GM23338 (cell line): ENCODE data around the gene MBD3L2. TPM values are rescaled to one million over a fixed set of nuclear protein-coding genes. Genes with fewer than 3 reads are reported as not detected.

Experiments used
- ATAC-seq: fragments of 200-7000 bp; cut with Tn5 transposase; 3 replicates; pipeline ENCODE4 v1.9.1; 2020
- DNase-seq: peaks from one replicate; pipeline ENCODE4 v3.0.0-alpha.2; 2015; ENCODE audit warnings: low spot score
- H2AFZ ChIP-seq: fragments of 200-600 bp; sonication (generic); 2 replicates; pipeline ENCODE4 v1.8.0; 2016; ENCODE audit warnings: antibody characterized with exemption, mild to moderate bottlenecking, moderate library complexity
- H3F3A ChIP-seq: fragments of 200-600 bp; sonication (generic); replicated peaks from 2 replicates; pipeline ENCODE4 v1.8.0; 2017; ENCODE audit warnings: antibody characterized with exemption, mixed run types, low read depth
- H3K27ac ChIP-seq: fragments of 200-600 bp; sonication (generic); 2 replicates; pipeline ENCODE4 v1.6.1; 2016; ENCODE audit warnings: low read depth
- H3K27me3 ChIP-seq: fragments of 200-600 bp; sonication (generic); 2 replicates; pipeline ENCODE4 v1.8.0; 2016; ENCODE audit warnings: mild to moderate bottlenecking, mixed run types, moderate library complexity; ENCODE audit not compliant: insufficient read depth
- H3K36me3 ChIP-seq: fragments of 200-600 bp; sonication (generic); 2 replicates; pipeline ENCODE4 v1.8.0; 2016; ENCODE audit warnings: mild to moderate bottlenecking; ENCODE audit not compliant: insufficient read depth
- H3K4me1 ChIP-seq: fragments of 200-600 bp; sonication (generic); 2 replicates; pipeline ENCODE4 v1.8.0; 2016; ENCODE audit warnings: mild to moderate bottlenecking, moderate library complexity; ENCODE audit not compliant: insufficient read depth
- H3K4me2 ChIP-seq: fragments of 200-600 bp; sonication (generic); 2 replicates; pipeline ENCODE4 v1.7.1; 2017; ENCODE audit warnings: mixed run types
- H3K4me3 ChIP-seq: fragments of 200-600 bp; sonication (generic); 2 replicates; pipeline ENCODE4 v1.6.1; 2016; ENCODE audit warnings: mixed run types
- H3K79me2 ChIP-seq: fragments of 200-600 bp; sonication (generic); replicated peaks from 2 replicates; pipeline ENCODE4 v1.8.0; 2017; ENCODE audit warnings: mild to moderate bottlenecking; ENCODE audit not compliant: insufficient read depth
- H3K9me2 ChIP-seq: fragments of 200-600 bp; sonication (generic); 2 replicates; pipeline ENCODE4 v1.8.0; 2017; ENCODE audit not compliant: insufficient read depth
- H4K20me1 ChIP-seq: fragments of 200-600 bp; sonication (generic); replicated peaks from 2 replicates; pipeline ENCODE4 v1.8.0; 2017; ENCODE audit warnings: mild to moderate bottlenecking; ENCODE audit not compliant: insufficient read depth
- H3K27ac Mint-ChIP-seq: 2 replicates; pipeline ENCODE4 v1.8.0; 2020; ENCODE audit warnings: inconsistent platforms, mild to moderate bottlenecking, moderate library complexity, mixed read lengths
- H3K27me3 Mint-ChIP-seq: 3 replicates; pipeline ENCODE4 v1.8.0; 2022; ENCODE audit warnings: low read depth, mild to moderate bottlenecking, moderate library complexity, mixed read lengths, inconsistent platforms; ENCODE audit not compliant: insufficient read depth, poor library complexity
- H3K36me3 Mint-ChIP-seq: 3 replicates; pipeline ENCODE4 v1.8.0; 2021; ENCODE audit warnings: low read depth, mild to moderate bottlenecking, inconsistent platforms, moderate library complexity, mixed read lengths
- H3K4me1 Mint-ChIP-seq: 3 replicates; pipeline ENCODE4 v1.8.0; 2020; ENCODE audit warnings: mild to moderate bottlenecking, inconsistent platforms, mixed read lengths
- H3K4me3 Mint-ChIP-seq: 3 replicates; pipeline ENCODE4 v1.8.0; 2021; ENCODE audit warnings: moderate library complexity, mild to moderate bottlenecking, inconsistent platforms, mixed read lengths
- H3K9me3 Mint-ChIP-seq: 3 replicates; pipeline ENCODE4 v1.8.0; 2020; ENCODE audit warnings: moderate library complexity, mild to moderate bottlenecking, inconsistent platforms, mixed read lengths
- CTCF ChIP-seq, 2 experiments: fragments of 200-600 bp in 1 of 2; sonication (generic) in 1 of 2; conservative IDR thresholded peaks; 2 replicates each; pipeline versions ENCODE4 v1.5.1 to v1.6.1; 2016 to 2017; ENCODE audit warnings: antibody characterized with exemption in 2 of 2, low read depth in 2 of 2, mild to moderate bottlenecking in 2 of 2, moderate library complexity in 1 of 2
- ETS1 ChIP-seq: IDR thresholded peaks from 2 replicates; pipeline ENCODE4 v1.6.1; 2016; ENCODE audit warnings: antibody characterized with exemption
- EZH2 ChIP-seq: fragments of 200-600 bp; sonication (generic); IDR thresholded peaks from one replicate; pipeline ENCODE4 v1.8.0; 2017; ENCODE audit warnings: antibody characterized with exemption, mild to moderate bottlenecking, low read depth; ENCODE audit not compliant: unreplicated experiment
- EZH2phosphoT487 ChIP-seq: fragments of 200-600 bp; sonication (generic); IDR thresholded peaks from one replicate; pipeline ENCODE4 v1.8.1; 2018; ENCODE audit warnings: antibody characterized with exemption; ENCODE audit not compliant: unreplicated experiment
- JUNB ChIP-seq: IDR thresholded peaks from one replicate; pipeline ENCODE4 v1.6.1; 2016; ENCODE audit warnings: antibody characterized with exemption; ENCODE audit not compliant: unreplicated experiment
- NANOG ChIP-seq: IDR thresholded peaks from 2 replicates; pipeline ENCODE4 v1.6.1; 2016; ENCODE audit warnings: antibody characterized with exemption, borderline replicate concordance
- REST ChIP-seq: IDR thresholded peaks from one replicate; pipeline ENCODE4 v1.6.1; 2018; ENCODE audit warnings: antibody characterized with exemption; ENCODE audit not compliant: unreplicated experiment
- STAT1 ChIP-seq: IDR thresholded peaks from one replicate; pipeline ENCODE4 v1.6.1; 2016; ENCODE audit warnings: antibody characterized with exemption; ENCODE audit not compliant: unreplicated experiment
- ZNF114 ChIP-seq: fragments of 250-450 bp; sonication (Bioruptor Pico); IDR thresholded peaks from 2 replicates; pipeline ENCODE4 v1.5.0; 2020; ENCODE audit warnings: mild to moderate bottlenecking, moderate library complexity
- ZNF462 ChIP-seq: fragments of 250-450 bp; sonication (Bioruptor Pico); IDR thresholded peaks from 2 replicates; pipeline ENCODE4 v1.5.0; 2020; ENCODE audit warnings: mild to moderate bottlenecking, moderate library complexity
- polyA plus RNA-seq: library from polyadenylated mRNA; unstranded; fragments of >200 nt; fragmentation: Nextera tagmentation; extraction: Ambion mirVana; gene quantifications from 2 replicates; pipeline ENCODE4 v1.2.1, GENCODE V29; 2016
- total RNA-seq: library from RNA; depleted of rRNA; stranded (reverse); fragments of >200 nt; shearing (Covaris generic); gene quantifications from 2 replicates; pipeline ENCODE4 v1.2.3, GENCODE V29; 2014

Gene MBD3L2
- total and polyA plus RNA-seq, 2 experiments from 2014 or later: not detected

GRCh38 chr19:7010722-7011593, 38.2 kb upstream of the MBD3L2 start:
- Histone ChIP-seq H3K4me1 (no peaks in the 10 kb centered on the region), H3K27ac (no peak overlapping the region), H3K4me3 (no peak overlapping the region), H3K27me3 (no peaks in the 10 kb centered on the region), H3K9me2 (no peaks in the 10 kb centered on the region), H4K20me1 (no peaks in the 10 kb centered on the region), H3F3A (no peaks in the 10 kb centered on the region), H3K4me2 (no peak overlapping the region), H3K36me3 (no peaks in the 10 kb centered on the region), H2AFZ (no peak overlapping the region), H3K79me2 (no peaks in the 10 kb centered on the region)
- no peak for ATAC-seq
- TF ChIP-seq ZNF114 (CRISPR knock-in tag) (no peak), JUNB (no peak), ZNF462 (no peak), EZH2 (no peak), EZH2phosphoT487 (no peak), NANOG (no peak), REST (no peak), CTCF (conservative IDR thresholded peaks at IDR 0.05; ENCODE audit: low read depth in 2 of 2) (no peak), STAT1 (no peak), ETS1 (no peak)
- H3K27me3 Mint-ChIP-seq: peaks cover 2% of the 10 kb centered on the region
- peaks cover 89% of the 10 kb centered on the region for H3K9me3 Mint-ChIP-seq
- DNase-seq: no peak
- H3K4me3 Mint-ChIP-seq: no peak overlapping the region
- peaks cover 31% of the 10 kb centered on the region; the same call in 2 of the 3 replicates for H3K36me3 Mint-ChIP-seq
- no peak overlapping the region for H3K27ac Mint-ChIP-seq
- no peaks in the 10 kb centered on the region for H3K4me1 Mint-ChIP-seq
